ENCODE measurements around the gene UNC13A.

The UNC13A gene

GRCh38 chr19:17626456-17627015, 61.6 kb downstream of the UNC13A start:
- no peak for DNase-seq (ENCODE audit: low read depth, low spot score)

DNA sequence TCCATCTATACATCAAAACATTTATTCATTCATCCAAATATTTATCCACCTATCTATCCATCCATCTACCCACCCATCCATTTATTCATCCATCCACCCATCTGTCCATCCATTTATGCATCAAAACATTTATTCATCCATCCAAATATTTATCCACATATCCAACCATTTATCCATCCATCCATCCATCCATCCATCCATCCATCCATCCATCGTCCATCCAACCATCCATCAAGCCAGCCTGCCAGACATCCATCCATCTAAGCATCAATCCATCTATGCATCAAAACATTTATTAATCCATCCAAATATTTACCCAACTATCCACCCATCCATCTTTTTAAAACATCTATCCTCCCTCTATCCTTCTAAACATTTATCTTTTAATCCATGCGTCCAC, 62.2 kb downstream of the UNC13A start:
- DNase-seq (ENCODE audit: low read depth, low spot score) = no peak

DNA sequence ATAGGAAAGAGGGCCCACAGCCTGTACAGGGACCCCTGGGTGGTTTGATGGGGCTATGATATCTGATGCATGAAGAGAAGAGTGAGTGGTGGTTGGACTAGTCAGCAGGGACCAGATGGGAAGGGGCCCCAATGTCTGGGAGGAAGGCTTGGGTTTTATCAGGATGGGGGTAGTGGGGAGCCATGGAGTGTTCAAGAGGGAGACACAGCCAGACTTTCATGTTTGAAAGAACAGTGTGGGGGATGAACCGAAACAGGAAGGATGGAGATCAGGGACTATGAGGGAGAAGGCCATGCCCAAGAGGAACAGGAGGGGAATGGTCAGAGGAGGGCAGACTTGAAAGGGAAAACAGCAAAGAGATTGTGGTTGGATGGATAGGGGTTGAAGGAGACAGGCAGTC, 63.1 kb downstream of the UNC13A start:
- no peak for DNase-seq (ENCODE audit: low read depth, low spot score)

- DNase-seq (ENCODE audit: low read depth, low spot score) = no peak
Measured at GRCh38 chr19:17624314-17624991, 63.7 kb downstream of the UNC13A start.

- DNase-seq (ENCODE audit: low read depth, low spot score) = no peak
Measured at GRCh38 chr19:17623224-17623935, 64.8 kb downstream of the UNC13A start.

DNA sequence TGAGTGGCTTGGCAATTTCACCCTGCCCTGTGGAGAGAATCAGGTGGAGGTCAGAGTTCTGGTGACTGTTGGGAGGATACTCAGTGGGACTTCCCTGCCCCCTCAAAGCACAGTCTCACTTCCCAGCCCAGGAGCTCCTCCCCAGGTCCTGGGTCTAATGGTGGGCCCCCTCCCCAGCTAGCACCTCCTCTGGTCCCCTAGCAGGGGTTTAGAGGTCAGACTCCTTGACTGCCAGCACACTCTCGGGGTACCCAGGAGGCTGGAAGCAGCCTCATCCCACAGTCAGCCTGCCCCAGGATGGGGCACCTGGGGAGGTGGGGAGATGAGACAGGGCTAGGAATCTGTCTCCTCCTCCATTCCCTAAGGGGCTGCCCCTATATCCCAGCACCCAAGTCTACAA, 67.5 kb downstream of the UNC13A start:
- DNase-seq (ENCODE audit: low read depth, low spot score) = no peak

- no peak for DNase-seq (ENCODE audit: low read depth, low spot score)
Measured at GRCh38 chr19:17618936-17619335, 69.2 kb downstream of the UNC13A start.

DNA sequence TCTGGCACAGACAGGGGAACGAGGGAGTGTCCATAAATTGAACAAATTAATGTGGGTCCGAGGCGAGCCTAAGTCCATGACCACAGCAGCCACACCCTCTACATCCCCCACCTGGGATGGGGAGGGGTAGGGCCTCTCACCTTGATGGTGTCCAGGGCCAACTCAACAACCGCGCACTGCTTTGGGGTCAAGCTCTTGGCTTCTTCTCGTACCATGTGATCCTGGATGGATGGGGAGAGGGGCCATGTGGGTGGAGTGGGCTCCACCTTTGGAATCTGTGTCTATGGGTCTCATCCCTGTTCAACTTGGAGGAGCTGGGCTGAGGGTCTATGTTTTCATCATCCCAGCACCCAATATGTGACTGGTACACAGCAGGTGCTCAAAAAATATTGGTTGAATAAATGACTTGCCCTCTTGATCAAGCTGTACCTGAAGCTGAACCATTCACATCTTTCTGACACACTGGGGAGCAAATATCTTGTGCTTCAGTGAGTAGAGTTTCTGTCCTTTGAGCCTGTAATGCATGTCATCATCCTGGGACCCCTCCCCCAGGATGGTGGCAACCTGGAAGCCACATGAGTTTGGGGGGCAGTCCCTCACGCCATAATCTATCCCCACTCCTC, 69.8 kb downstream of the UNC13A start:
- no peak for DNase-seq (ENCODE audit: low read depth, low spot score)

DNA sequence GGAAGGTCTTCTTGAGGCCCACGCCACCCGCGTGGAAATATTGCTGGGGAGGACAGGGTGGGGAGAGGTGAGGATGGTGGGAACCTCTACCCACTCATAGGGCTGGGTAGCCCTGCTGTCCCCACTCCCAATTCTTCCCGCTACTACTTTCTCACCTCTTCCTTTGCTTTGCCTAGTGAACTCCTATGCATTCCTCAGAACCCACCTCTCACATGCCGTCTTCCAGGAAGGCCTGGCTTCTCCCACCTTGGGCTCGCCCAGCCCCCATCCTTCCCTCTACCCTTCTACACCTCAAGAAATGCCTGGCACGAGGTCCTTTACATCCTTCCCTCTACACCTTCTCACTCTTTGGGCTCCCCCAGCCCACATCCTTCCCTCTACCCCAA, 70.4 kb downstream of the UNC13A start:
- no peak for DNase-seq (ENCODE audit: low read depth, low spot score)

DNA sequence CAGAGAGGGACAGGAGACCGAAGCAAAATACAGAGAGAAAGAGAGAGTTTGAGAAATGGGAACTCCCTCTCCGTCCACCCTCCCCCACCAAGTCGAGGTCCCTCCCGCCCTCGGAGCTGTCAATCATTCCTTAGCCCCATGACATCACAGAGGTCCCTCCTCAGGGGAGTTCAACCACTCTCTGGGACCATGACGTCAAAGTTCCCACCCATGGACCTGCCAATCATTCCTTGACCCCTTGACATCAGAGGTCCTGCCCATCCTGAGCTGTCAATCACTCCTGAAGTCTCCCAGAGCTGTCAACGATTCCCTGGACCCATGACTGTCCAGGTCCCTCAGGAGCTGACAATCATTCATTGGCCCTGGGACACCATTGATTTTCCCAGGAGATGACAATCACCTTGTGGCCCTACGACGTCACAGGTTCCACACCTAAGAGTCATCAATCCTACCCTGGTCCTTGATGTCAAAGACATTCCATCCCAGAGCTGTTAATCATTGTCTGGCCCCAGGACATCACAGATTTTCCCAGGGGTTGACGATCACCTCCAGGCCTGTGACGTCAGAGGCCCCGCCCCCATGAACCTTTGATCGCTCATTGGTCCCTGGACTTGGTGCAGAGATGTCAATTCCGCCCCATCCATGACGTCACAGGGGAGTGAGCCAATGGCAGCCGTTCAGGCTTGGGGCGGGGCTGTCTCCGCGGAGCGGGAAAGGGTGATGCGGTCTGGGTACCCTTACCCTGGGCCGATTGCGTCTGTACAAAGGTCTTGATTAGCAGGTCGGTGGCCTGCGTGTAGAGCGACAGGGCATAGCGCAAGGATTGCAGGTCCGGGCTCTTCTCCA, 71.0 kb downstream of the UNC13A start:
- DNase-seq (ENCODE audit: low read depth, low spot score) = no peak

DNA sequence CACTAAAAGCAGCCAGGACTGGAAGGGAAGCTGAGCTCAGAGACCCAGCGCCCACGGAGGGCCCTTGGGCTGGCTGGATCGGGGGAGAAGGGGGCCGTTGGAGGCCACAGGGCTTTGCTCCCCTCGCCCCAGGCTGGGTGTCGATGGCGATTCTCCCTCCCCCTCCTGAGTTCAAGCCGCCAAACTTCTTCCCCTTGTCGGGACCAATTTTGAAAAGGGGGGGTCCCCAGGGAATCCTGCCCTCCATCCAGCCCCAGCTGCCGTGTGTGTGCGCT, 71.5 kb downstream of the UNC13A start:
- no peak for DNase-seq (ENCODE audit: low read depth, low spot score)

DNA sequence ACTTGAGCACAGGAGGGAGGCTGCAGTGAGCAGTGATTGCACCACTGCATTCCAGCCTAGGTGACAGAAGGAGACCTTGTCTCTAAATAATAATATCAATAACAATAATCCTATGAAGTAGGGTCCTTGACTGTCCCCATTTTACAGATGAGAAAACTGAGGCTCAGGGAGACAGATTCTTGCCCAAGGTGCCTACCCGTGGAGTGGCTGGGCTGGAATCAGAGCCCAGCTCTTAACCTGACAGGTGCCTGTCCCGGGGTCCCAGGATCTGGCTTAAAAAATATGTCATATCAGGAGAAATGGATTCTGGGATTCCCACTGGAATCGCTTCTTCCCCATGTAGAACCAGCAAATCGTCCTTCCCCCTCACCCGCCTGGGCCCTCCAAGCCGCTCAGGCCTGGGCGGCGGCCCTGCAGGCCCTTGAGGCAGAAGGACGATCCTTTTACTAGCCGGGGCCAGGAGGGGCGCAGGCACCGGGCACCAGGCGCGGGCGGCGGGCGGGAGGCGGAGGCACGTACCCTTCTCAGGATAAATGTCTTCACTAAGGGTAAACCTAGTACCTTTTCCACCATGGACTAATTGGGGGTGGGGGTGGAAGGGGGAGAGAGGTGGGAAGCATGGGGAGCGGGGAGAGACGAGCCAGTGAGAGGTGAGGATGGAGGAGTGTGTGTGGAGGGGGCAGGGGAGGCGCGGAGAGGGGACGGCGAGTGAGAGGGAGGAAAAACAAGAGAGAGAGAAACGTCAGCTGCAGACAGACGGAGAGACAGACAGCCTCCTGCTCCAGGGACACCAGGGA, 72.1 kb downstream of the UNC13A start:
- DNase-seq (ENCODE audit: low read depth, low spot score) = no peak

GRCh38 chr19:17614476-17614875, 73.7 kb downstream of the UNC13A start:
- DNase-seq (ENCODE audit: low read depth, low spot score) = no peak

- no peak for DNase-seq (ENCODE audit: low read depth, low spot score)
Measured at GRCh38 chr19:17611462-17612244, 76.5 kb downstream of the UNC13A start.

DNA sequence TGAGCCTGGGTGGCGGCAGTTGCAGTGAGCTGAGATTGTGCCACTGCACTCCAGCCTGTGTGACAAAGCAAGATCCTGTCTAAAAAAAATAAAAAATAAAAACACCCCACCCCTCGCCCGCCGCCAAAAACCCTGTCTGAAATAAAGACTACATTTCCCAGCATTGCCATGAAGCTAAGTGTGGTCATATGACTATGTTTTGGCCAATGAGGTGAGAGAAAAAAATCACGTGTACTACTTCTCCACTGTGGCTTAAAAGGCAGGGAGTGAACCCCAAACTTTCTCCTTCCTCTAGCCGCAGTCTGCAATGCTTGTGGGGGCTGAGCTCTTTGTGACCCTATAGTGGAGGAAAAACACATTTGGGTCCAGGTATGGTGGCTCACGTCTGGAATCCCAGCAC, 77.8 kb downstream of the UNC13A start:
- no peak for DNase-seq (ENCODE audit: low read depth, low spot score)

DNA sequence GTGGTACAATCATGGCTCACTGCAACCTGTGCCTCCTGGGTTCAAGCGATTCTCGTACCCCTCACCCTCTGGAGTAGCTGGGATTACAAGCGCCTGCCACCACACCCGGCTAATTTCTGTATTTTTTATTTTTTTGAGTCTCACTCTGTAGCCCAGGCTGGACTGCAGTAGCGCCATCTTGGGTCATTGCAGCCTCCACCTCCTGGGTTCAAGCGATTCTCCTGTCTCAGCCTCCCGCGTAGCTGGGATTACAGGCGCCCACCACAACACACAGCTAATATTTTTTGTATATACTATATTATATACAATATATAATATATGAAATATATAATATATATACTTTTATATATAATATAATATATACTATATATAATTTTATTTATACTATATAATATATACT, 80.2 kb downstream of the UNC13A start:
- no peak for DNase-seq (ENCODE audit: low read depth, low spot score)

DNA sequence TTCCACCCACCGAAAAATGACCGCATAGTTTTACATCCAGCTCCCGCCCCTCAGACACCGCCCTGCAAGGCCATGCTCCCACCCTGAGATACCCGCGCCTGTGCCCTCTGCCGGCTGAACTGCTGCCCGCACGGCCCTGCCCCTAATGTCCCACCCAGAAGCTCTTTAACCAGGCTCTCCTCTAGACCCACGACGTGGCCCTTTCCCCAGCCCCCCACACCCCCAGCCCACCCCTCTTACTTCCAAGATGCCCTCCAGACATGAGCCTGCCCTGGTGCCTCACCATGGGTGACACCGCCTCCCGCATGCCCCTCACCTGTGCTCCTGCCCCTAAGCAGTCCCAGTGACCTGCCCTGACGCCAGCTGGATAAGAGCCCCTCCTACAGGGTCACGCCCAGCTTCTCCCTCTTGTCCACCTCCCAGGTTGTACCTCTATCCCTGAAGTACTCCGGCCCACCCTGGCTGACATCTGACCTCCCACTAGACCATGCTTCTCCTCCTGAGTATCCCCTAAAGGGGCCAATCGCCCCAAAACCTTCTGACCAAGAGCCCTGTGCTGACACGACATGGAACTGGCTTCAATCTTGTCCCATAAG, 81.5 kb downstream of the UNC13A start:
- no peak for DNase-seq (ENCODE audit: low read depth, low spot score)

DNA sequence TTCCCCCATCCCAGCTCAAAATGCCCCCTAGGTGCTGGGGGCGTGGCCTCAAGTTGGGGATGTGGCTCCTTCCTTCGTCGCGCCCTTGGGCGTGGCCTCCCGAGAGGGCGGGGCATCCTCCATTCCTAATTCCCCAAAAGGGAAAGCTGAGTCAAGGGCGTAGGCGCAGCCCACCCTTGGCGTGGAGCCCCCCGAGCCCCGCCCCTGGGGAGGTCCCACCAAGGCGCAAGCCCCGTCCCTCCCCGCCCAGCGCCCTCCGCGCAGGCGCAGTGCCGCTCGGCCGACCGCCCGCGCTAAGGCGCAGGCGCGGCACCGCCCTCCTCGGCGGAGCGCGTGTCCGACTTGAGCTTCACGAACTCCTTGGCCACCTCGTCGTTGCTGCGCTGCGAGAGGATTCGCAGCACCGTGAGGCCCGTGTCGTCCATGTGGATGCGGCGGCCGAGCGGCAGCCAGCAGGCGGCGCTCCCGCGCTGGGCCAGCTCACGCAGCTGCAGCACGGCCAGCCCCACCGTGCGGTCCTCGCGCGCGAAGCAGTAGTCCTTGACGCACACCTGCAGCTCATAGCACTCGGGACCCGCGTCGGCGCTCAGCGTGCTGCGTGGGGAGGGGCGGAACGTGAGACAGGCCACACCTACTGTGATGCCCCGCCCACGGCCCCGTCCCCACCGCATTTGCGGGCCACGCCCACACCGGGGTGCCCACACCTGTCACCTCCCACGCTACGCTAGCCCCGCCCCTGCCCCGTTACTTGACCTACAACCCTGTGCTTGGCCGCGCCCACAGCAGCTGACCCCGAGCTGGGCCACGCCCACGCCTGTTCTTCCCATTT, 82.2 kb downstream of the UNC13A start:
- DNase-seq (ENCODE audit: low read depth, low spot score) = peak; percentile 57

DNA sequence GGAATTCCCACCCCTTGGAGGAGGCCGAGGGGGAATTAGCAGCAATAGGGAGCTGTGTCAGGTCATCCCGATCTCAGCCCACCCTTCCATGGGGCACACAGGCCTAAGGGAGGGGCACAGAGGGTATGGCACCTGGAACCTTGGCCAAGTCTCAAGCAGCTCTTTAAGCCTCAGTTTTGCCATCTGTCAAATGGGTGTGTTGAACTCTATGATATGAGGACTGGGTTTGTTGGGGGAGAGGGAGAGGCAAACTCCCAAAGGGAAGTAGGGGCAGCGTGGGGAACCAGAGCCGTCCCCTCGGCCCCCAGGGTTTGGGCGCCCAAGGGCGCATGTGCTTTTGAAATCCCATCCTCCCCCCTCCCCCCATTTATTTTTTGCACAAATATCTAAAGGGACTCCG, 83.0 kb downstream of the UNC13A start:
- DNase-seq (ENCODE audit: low read depth, low spot score) = no peak
